Activated CD8-positive, alpha-beta memory T cell treated with anti-CD3 and anti-CD28 coated beads for 36 hours (primary cell): ENCODE data around the gene OPCML. TPM values are rescaled to one million over a fixed set of nuclear protein-coding genes. Genes with fewer than 3 reads are reported as not detected.

ENCODE experiments used
- CTCF ChIA-PET: fragments of 350-600 bp; sonication (Branson Sonifier 250); formaldehyde crosslinking; loops from one replicate; lab custom pipeline; 2021; ENCODE audit warnings: antibody characterized with exemption; lab: Charles Lee
- POLR2A ChIA-PET: fragments of 350-600 bp; sonication (Branson Sonifier 250); formaldehyde crosslinking; loops from one replicate; lab custom pipeline; 2021; ENCODE audit warnings: antibody characterized with exemption; lab: Charles Lee
- total RNA-seq, 2 experiments: library from RNA; stranded (reverse); gene quantifications; one replicate each; pipeline ENCODE4 v1.2.3, GENCODE V29; 2021

The OPCML gene
- total RNA-seq, 2 experiments from 2014 or later = not detected

DNA sequence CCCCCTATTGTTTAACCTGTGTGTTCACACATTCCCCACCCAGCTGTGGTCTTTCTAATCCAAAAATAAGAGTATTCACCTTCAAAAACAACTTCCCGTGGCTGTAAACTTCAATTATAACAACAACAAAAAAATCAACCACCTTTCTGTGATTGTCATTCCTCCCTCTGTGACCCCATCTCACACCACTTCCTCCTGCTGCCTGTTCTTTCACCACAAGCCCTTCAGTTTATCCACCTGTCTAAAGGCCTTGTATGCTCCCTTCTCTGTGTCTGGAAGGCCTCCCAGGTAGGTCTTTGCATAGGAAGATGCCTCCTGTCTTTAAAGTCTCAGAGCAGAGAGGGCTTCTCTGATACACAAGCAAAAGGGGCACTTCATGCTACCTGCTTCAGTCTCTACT, 707.7 kb downstream of the OPCML start:
- ChIA-PET CTCF (no interaction called here), POLR2A (no interaction called here)

DNA sequence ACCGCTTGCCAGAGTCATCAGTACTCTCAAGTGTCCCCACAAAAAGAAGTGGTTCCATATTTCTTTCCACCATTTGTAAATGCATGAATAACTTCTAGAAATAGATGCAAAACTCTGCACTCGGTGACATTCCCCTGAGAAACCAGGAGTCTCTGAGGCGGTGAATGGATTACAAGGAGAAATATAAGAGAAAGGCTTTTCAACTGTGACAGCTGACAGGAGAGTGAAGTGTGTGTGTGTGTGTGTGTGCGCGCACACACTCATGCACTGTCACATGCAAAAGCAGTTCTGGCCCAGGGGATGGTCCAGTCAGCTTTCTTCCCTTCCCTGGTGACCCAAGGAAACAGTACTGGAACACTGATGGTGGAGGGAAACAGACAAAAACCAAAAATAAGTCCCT, 710.0 kb downstream of the OPCML start:
- CTCF ChIA-PET = no interaction called here
- POLR2A ChIA-PET = no interaction called here

DNA sequence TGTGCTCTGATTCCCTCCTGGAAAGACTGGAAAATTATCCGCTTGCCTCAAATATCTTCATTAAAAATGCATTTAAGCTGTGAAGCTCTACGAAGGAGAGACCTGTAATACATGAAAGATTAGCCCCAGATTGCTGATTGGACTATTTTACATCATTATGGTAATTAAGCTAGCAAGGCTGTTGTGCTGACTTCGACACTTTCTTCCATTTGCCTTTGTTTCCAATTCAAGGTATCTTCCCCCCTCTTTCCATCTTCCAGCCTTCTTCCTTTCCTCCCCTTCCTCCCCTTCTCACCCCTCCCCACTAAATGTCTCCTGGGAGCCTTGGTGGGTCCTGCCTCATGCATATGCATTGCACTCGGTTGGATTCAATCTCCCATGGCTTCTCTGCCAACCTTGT, 710.8 kb downstream of the OPCML start:
- ChIA-PET CTCF (no interaction called here), POLR2A (no interaction called here)

DNA sequence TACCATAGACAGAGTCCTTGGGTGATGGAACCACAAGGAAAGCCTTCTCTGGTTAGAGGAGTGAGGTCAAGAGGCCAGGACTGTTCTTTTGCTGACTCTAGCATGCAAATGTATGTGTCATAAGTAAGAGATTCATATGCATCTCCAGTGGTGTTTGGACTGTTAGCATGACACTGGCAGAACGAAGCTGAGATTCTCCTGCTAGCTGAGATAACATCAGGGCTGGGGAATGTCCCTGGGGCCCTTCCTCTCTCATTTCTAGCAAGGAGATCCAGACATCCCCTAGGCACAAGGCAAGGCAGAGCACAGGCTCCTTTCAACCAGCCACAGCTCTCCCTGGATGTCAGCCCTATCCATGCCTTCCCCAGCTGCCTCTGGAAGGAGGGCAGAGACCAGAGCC, 711.3 kb downstream of the OPCML start:
- ChIA-PET CTCF (no interaction called here), POLR2A (no interaction called here)

DNA sequence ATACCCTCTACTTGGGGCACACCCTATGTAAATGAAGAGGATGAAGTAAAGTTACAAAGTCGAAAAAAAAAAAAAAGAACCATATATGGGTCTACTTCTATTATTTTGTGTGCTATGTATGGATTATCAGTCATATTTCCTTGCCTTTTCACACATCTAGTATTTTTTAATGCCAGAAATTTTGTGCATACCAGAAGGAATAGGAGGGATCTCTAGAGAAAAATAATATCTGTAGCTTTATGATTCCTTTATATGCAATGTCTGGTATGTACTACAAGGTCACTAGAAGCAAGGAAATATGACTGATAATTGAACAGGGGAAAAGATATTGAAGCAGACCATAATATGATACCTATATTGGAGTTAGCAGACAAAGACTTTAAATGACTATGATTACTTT, 713.4 kb downstream of the OPCML start:
- ChIA-PET POLR2A (no interaction called here), CTCF (no interaction called here)

DNA sequence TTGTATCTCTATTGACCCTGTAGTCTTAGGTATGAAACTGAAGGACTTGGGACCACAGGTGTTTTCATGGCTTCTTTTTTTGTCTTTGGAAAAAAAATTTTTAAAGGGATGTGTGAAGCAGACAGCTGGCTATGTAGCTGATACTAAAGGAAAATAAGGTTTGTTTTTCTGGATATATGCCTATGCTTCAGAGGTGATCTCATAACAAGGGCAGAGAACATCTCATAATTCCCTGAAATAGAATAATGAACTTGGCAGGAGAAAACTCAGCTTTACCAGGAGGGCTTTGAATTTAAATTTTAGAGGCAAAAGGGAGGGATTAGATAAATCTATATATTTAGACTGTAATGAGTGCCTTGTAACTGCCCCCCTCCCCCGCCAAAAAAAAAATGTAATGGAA, 714.9 kb downstream of the OPCML start:
- CTCF ChIA-PET = no interaction called here

DNA sequence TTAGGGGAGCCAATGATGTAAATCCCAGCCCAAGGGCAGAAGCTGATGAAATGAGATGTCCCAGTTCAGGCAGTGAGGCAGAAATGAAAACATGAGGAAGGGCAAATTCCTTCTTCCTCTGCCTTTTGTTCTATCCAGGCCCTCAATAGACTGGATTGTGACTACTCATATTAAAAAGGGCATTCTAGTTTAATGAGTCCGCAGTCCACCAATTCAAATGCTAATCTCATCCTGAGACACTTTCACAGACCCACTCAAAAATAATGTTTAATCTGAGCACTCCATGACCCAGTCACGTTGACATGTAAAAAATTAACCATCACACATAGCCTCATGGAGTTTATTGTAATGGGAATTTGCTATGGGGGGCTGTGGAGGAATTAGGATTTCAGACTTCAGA, 717.9 kb downstream of the OPCML start:
- ChIA-PET CTCF (no interaction called here), POLR2A (no interaction called here)

More for the DNA sequence above, 714.9 kb downstream of the OPCML start:
- POLR2A ChIA-PET = no interaction called here

DNA sequence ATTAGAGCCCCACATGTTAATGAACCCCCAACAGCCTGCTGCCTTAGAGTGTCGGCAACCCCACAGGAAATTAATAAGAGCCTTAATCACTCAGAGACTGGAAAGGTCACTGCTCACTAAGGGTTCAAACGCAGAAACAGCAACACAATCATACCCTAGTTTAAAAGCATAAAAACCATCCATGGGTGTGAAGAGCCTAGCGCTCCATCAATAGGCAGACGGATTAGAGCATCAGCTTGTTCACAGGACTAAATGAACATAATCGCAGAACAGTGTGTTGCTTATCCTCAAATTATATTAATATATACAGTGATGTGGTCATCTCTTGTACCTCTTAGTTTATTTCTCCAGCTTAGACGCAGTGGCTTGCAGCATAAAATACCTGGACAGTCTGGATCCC, 720.7 kb downstream of the OPCML start:
- POLR2A ChIA-PET = no interaction called here

DNA sequence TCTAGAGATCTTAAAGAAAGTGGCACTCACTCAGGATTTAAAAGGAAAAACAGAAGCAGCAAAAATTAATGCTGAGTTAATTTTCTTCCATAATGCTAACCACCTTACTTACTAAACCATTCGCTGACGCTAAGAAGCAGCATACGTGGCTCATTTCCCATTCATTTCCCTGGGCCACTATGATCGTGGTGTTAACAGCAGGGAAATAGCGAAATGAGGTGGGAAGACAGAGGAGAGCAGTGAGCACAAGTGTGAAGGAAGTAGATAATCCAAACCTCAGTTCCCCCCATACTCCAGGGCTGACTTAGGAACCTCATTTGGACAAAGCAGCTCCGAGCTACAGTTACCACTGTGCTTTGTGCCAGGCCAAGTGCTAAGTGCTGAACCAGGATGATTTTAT, 723.2 kb downstream of the OPCML start:
- POLR2A ChIA-PET = no interaction called here
- CTCF ChIA-PET = no interaction called here

More for the DNA sequence above, 720.7 kb downstream of the OPCML start:
- CTCF ChIA-PET = no interaction called here

DNA sequence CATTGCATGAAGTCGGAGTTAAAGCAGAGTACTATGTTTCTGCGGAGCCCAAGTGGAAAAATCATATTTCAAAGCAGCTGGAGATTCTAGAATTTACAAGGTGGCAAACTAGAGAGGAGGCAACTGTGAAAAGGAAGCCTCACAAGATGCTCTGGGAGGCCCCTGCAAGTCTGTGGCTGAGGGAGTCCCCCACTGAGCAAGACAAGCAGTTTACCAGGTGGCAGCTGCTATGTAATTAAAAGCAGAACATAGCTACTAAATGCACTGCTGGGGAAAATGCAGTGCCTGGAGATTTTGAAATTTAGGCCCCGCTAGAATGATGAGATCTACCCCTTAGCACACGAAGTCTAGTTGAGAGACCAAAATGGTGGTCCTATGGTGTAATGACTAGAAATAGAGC, 728.0 kb downstream of the OPCML start:
- ChIA-PET CTCF (no interaction called here), POLR2A (no interaction called here)

DNA sequence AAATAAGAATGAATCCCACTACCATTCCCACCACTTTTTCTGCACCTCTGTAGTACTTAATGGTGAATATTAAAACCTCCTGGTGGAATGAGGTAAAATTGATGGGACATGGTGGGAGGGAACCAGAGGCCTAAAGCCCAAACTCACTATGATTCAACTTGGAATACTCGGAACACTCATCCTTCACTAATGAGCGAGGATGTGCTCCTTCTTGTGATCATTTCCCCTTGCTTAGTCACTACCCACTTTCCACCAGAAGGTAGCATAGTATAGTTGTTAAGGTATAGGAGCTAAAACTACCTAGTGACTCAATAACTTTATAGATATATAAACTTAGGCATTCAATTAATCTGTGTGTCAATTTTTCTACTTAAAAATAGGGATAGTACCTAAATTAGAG, 728.9 kb downstream of the OPCML start:
- ChIA-PET POLR2A (no interaction called here), CTCF (no interaction called here)

DNA sequence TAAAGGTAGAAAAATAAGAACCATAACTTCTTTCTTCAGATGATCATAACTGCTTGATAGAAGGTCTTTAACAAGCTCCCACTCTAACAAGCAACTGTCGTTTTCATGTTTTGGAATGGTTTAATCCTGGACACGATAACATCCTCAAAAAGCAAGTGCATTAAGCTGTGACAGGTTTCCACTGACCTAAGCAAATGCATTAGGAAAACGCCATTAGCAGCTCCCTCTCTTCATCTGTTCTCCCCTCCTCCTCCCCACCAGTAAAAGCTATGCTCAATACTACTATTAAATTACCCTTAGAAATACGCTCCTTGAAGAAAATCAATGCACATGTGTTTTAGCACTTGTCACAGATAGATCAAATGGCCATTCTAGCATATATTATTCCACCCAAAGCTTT, 729.4 kb downstream of the OPCML start:
- POLR2A ChIA-PET = no interaction called here
- CTCF ChIA-PET = no interaction called here

DNA sequence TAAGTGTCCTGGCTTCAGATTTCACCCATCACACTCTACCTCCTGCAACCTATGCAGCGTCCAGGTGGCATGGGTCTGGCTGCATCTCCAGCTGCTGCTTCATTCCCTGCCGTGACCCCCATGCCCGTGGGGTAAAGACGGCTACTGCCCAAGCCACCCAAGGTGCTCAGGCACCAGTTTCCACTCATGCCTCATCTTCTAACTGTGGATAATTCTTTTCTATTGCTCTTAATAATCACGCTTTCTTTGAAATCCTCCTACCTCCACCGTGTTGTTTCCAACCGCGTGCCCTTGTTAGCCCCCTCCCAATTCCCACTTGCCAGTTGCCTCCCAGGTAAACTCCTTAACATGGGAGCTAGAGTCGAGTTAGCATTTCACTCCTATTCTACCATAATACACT, 738.5 kb downstream of the OPCML start:
- POLR2A ChIA-PET = no interaction called here
- CTCF ChIA-PET = no interaction called here

DNA sequence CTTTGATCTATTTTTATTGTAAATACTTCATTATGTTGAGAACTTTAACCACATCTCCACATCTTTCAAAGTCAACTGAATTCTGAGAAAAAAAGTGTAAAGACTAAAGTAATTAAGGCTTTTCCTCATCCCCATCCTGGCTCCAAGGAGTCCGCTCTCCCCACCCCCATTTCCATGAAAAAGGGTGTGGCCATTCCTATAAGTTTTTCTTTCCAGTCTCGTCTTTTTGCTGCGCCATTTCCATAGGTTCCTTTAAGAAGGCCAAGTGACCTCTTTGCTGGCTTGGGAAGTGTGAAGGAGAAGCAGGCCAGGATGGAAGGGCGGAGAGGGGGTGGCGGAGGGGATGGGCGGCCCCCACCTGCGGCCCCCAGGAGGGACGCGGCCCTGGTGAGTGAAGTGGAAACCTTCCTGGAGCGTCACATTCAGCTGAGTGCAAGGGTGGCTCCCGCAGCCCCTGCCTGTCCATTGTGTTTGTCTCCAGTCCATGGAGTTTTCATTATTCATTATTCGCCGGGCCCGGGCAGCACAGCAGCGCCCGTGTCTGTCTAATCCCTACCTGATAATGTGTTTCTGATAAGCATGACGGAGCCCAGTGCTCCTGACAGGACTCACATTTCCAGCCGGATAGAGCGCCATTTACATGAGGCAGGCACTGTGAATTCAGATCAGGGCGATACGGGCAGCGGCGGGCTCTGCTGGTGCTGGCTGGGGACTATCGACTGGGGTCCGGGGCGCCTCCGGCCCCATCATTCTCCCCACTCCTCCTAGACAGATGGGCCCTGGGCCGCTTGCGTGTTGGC, 739.8 kb downstream of the OPCML start:
- ChIA-PET CTCF (no interaction called here), POLR2A (no interaction called here)

DNA sequence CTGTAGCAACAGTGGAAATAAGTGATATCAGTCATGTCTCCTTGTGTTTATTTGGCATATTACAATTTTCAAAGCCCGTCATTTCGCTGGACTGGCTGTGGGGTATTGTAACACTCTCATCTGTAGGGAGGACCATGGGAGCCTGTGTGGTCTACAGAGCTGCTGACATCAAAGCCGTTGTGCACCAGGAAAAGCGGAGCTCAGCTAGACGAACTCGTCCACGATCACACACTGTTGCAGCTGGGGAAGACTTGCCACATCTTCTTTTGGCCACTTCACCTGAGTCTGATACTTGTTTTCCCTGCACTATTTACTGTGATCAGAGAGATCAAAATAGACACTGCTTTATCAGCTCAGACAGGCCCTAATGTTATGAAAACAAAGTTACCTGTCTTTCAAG, 741.3 kb downstream of the OPCML start:
- POLR2A ChIA-PET = no interaction called here

DNA sequence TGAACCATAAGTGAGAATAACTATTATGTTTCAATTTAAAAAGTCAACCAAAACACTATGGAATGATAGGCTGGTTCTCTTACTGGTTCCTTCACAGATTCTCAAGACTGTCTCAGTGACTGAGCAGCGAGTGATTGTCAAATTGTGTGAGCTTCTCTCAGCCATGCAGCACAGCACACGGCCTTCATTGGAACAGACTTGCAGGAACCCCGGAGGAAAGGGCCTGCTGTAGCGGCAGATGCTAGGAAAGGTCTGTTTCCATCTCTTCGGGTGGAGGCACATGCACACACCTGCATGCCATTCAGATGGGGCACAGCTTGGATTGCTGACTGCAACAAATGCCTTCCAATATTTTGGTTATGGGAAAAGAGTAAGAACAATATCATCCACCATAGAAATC, 741.8 kb downstream of the OPCML start:
- ChIA-PET POLR2A (no interaction called here), CTCF (no interaction called here)

More for the DNA sequence above, 741.3 kb downstream of the OPCML start:
- CTCF ChIA-PET = interaction anchor here (1.2 kb wide), 1 partner anchor 13 kb away, joined by 4 read pairs; no protein-coding TSS in a partner anchor

DNA sequence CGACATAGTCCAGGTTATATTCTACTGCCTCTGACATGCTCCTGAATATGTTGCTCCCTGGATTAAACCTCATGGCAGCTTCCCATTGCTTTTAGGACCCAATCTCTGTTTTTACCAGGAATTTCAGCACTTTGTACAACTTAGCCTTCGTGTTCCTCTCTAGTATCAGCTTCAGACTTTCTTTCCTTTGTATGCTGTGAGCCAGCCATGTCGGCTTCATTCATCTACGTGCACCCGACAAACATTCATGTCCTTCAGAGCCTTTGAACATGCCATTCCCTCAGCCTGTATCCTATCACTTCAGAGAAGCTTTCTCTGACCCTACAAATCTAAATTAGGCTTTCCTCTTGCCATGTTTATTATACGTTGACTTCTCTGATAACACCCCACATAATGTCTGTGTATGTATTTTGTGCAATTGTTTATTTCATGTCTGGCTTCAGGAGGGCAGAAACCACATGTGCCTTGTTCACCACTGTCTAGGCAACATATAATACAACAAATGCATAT, 743.4 kb downstream of the OPCML start:
- ChIA-PET POLR2A (no interaction called here), CTCF (no interaction called here)

DNA sequence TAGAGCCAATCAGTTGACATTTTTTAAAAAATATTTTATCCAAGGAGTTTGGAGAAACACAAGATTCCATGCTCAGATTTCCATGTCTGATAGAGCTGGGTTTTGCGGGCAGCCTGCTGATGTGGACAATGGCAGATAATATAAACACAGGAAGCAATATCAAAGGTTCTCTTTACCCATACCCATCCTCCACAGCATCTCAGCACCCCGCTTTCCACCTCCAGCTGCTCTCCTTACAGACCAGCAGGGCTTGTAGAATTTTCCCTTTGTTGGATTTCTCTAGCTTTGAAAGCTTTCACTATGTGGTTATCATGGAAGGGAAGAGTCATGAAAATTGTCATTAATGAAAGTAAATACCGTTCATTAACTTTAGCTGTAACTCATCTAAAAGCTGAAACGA, 746.4 kb downstream of the OPCML start:
- ChIA-PET POLR2A (no interaction called here), CTCF (no interaction called here)

DNA sequence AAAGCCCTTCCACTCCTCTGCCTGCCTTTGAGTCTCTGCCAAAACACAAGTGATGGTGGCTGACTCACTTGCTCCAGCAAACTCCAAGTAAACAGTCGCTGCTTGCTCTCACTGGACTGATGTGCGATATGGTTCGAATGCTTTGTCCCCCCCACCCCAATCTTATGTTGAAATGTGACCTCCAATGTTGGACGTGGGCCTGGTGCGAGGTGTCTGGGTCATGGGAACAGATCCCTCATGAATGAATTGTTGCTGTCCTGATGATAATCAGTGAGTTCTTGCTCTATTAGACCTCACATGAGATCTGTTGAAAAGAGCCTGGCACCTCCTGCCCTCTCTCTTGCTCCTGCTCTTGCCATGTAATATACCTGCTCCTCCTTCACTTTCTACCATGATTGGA, 747.9 kb downstream of the OPCML start:
- ChIA-PET CTCF (no interaction called here), POLR2A (no interaction called here)

DNA sequence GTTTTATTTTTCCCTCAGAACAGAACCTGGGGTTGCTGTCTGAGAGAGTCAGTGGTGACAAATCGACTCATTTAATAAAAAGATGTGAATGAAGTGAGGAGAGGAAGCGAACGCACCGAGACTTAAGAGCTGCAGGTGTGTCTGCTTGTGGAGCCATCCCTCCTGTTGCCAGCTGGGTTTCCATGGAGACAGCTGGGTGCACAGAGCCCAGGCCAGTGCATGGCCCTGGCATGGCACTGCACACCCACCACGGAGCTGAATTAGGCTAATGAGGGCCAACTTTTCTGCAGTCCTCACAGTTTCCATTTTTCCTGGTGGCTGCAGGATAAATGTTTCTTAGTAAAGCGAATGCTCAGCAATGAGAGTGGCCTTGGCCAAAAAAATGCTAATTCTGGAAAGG, 750.2 kb downstream of the OPCML start:
- POLR2A ChIA-PET = no interaction called here
- CTCF ChIA-PET = no interaction called here

DNA sequence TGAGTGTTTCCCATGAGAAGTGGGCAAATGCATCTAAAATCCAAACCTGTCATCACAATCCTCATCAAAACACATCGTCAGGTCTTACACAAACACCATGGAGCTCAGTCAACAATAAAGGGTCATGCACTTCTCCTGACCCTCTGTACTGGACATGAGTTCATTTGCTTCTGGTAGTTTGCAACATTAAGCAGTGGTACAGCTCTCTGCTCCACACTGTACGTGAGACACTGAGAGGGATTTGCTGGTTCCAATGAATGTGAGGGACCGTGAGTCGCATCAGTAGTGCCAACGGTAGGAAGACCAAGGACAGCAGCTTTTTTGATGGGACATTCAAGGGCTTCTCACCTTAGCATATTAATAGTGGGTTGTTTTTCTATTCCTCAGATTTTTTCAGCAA, 752.3 kb downstream of the OPCML start:
- ChIA-PET POLR2A (no interaction called here), CTCF (no interaction called here)

DNA sequence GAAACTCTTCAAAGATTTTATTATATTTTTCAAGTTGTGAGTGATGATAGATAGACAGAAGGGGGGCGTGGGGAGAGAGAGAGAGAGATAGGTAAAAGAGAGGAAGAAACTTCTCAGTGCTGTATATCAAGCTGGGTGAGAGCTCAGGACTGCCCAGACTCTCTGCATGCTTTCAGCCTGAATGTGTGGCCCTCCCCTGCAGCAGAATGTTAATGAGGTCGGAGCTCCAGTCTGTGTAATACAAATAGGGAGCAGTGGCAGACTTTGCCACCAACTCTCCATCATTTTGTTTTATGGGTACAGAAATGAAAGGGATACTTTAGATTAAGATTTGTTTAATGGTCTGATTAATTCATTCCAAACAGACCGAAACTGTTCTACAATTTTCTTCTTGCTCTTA, 752.8 kb downstream of the OPCML start:
- CTCF ChIA-PET = no interaction called here

More for the DNA sequence above, 752.8 kb downstream of the OPCML start:
- POLR2A ChIA-PET = no interaction called here
